GM19328 (cell line): ENCODE results near the gene FCMR.

Experiments
- ATAC-seq: cut with Tn5 transposase; IDR thresholded peaks from one replicate; pipeline ENCODE4 v1.9.1; 2021; ENCODE audit warnings: mild to moderate bottlenecking, moderate library complexity; ENCODE audit not compliant: unreplicated experiment

Gene FCMR

GRCh38 chr1:206951318-206952100, 29.8 kb upstream of the FCMR start:
- ATAC-seq, result no peak

GRCh38 chr1:206949641-206950040, 27.9 kb upstream of the FCMR start:
- ATAC-seq, result no peak

DNA sequence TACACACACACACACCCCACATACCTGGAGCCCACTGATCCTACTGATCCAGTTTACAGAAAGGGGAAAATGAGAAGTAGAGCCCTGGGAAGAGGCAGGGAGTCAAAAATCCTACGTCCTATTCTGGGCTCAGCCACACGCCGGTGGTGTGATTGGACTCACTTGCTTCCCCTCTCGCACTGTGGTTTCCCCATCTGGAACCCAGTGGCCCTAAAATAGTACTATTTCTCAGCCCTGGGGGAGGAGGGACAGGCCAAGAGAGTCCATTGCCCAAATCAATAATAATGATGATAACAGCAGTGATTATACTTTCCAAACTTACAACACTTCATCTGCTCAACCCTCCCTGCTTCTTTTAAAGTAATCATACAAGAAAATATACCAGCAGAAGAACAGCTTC, 27.5 kb upstream of the FCMR start:
- ATAC-seq, result no peak

GRCh38 chr1:206947255-206947654, 25.5 kb upstream of the FCMR start:
- ATAC-seq, result no peak

DNA sequence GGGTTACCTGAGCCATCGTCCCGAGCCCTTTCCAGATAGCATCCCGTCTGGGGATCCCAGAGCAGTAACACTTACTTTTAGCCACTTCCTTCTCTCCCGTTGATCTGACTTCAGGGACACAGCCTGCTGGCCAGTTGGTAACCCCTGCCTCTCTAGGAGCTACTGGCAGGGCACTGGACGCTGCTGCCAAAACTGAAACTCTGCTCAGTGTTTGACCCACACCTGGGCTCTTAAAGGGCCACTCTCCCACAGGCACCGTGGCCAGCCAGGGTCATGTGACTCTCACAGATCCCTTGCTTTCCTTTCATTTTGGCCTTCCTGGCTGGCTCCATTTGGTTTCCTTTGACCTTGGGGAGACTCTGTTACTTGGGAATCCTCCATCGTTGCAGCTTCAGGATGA, 24.5 kb upstream of the FCMR start, which contains the start of gene PIGR:
PIGR (minus strand) TSS at position 206 of the 400 bp plus-strand sequence. CDS start 5,935 bp downstream, outside the sequence.
- no peak for ATAC-seq

DNA sequence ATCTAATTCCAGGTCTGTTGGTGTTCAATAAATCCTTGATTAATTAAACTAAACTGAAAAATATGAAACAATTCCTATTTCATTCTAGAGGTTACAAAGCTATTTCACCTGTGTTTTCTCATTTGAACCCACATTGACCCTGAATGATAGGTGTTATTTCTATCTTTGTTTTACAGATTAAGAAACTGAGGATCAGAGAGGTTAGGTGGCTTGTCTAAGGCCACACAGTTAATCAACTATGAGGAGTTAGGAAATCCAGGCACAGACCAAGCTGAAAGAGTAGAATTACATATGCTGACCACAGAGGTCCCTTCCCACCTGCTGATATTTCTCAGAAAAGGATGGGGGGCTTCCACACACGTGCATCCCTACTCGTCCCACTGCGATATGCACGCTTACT, 24.0 kb upstream of the FCMR start:
- no peak for ATAC-seq

DNA sequence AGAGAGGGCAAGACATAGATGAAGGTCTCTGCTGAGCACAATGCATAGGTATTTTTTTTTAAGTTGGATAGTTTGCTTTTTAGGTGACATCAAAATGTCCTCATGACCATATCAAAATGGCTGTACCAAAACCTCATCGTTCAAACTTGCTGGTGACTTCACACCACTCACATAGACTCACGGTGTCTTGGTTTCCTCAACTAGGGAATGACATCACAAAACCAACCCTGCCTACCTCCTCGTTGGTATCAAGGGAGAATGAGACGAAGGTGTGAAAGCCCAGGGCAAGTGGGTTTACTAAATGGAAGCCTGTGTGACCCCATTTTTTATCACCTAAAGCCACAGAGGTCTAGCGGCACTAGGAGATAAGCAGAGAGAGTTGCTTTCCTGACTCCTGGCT, 23.0 kb upstream of the FCMR start:
- ATAC-seq, result no peak

DNA sequence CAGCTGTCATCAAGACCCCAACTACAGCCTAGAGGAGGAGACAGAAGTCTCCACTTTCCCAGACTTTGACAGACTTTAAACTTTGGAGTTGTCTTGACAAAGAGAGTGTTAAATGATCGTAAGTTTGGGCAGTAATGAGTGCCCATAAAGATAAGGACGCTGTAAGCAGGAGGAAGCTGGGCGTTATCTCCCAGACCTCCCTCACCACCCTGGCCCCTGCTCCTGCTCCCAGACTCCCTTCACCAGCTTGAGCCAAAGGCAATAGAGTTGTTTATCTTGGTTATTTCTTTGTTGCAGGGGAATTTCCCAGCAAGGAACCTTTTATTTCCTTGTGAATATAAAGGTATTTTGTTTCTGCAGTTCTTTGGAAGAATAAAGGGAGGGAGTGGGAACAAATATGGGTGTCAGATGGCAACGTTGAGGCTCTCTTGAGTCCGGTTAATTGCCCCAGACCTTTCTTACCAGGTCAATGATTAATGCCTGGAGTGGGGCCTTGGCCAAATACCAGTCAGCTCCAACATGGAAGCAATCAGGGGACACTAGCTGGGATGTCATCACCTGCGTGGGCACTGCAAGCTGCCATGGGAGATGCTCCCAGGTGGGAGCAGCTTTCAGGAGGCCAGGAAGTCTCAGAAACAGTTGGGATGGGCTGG, 20.2 kb upstream of the FCMR start:
- no peak for ATAC-seq

DNA sequence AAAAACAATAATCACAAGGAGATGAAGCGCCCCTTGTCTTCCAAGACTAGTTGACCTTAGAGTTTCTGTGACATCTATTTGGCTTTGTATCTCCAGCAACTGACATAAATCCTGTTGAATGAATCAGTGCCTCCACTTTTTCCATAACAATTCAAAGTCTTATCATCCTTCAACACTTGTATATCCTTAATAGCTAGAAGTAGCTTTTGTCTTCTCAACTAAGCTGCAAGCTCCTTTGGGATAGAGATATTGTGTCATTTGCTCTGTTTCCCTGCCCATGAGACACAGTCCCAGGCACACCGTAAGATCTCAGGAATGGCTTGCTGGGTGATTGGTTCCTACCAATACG, 18.8 kb upstream of the FCMR start:
- ATAC-seq, result no peak

GRCh38 chr1:206939841-206940587, 18.3 kb upstream of the FCMR start:
- ATAC-seq, result no peak

DNA sequence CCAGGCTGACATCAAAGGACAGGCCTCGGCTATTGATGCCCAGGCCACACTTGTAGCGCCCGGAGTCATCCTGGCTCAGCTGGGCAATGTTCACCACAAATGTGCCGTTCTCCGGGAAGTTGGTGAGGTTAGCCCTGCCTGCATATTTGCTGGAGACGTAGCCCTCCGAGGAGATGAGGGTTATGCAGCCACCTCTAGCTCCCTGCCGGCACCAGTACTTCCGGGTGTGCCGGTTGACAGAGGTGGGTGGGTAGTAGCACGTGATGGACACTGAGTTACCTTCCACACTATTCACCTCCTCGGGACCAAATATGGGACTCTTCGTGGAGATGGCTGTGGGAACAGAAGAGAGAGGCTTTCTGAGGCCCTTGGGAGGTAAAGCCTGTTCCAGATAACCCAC, 17.4 kb upstream of the FCMR start:
- ATAC-seq, result no peak

DNA sequence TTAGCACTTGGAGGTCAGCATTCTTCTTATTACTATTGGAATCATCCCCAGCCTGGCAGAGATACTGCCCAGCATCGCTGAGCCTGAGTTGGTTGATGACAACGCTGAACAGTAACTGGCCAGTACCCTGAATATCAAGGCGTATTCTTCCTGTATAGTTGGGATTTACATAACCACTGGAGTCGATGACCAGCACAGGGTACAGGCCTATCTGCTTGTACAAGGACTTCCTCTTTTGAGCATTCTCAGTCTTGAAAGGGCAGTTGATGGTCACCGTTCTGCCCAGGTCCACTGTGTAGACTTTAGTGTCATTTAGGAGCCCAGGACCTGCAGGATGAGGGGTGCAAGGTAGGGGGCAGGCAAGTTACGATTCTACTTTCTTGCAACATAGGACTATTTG, 15.7 kb upstream of the FCMR start:
- no peak for ATAC-seq

DNA sequence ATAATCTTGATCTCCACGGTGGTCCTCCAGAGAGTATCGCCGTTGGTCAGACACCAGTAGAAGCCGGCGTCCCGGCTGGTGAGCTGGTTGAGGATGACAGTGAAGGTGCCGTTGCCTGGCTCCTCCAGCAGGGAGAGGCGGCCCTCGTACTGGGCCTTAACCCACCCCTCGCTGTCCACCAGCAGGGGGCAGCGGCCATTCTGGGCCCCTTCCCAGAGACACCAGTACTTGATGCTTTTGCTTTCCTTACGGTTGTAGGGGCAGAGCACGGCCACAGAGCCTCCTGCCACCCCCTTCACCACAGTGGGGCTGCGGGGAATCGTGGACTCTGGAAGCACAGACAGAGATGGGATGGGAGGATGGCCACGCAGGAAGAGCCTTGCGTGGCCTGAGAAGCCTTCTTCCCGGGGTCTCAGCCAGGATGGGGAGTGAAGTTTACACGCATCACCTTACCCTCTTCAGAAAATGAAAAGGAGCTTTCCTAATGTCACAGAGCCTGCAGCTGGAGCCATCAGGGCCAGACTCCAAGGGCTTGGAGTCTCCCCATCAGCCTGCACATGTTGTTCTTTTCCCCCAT, 13.8 kb upstream of the FCMR start:
- ATAC-seq, result no peak

DNA sequence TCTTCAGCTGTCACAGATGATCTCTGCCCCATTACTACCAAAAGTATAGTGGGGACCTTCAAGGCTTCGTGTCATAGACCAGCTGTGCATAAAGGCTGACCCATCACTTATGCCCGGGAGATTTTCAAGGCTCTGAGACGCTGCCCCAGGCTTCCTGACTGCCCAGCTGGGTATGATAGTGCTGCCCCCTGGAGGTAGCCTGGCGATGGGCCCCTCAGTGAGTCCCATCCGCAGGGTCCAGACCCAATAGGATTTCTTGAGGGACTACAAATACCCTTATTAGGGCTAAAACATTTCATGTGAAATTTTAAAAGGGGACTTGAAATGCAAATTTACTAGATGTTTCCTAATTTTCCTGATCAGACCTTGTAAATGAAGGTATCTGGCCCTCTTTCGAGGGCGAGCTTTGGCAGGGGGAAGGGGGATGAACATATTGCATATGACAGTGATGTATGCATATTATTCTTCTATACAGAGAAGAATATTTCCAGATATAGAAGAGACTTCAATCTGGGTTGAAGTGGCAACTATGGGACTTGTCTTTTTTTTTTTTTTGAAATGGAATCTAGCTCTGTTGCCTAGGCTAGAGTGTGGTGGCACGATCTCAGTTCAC, 11.7 kb upstream of the FCMR start:
- no peak for ATAC-seq

DNA sequence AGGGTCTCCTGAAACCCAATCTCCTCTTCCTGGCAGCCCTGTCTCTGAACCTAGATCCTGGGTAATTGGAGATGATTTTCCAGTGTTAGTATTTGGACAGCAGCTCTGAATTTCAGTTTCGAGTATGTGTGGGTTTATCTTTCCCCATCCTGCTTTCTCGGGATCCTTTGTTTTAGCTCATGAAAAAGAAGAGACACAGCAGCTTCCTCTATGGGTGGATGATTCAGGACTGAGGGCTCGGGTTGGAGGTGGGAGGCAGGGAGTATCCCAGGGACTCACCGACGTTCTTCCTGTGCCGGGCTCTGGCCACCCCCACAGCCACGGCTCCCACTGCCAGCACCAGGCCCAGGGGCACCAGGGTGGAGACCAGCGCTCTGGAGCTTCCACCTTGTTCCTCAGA, 10.4 kb upstream of the FCMR start:
- ATAC-seq, result no peak

- ATAC-seq, result no peak
These were observed 10.0 kb upstream of the FCMR start for GRCh38 chr1:206931709-206932108.

DNA sequence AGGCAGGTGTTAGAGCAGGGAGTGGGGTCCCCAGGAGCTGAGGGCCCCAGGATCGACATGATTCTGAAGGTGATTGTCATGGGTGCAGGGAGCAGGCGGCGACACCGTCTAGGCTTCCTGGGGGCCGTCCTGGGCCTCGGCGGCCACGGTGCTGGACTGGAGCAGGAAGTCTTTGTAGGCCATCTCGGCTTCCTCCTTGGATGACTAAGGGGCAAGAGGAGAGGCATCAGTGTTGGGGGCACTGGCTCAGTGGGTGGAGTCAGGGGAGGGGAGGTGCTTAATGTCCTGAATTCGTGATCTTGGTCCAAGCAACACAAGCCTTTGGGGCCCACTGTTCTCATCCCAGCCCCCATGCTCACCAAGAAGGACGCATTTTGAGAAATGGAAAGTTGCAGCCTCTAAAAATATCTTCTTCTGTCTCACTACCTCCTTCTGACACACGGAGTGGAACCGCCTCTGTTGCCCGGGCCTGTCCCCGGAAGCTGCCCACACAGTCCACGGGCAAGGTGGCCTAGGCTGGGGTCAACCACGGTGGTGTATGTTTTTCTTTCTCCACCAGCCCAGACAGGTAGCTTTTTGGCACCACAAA, 8.6 kb upstream of the FCMR start:
- peak; percentile 75 for ATAC-seq

DNA sequence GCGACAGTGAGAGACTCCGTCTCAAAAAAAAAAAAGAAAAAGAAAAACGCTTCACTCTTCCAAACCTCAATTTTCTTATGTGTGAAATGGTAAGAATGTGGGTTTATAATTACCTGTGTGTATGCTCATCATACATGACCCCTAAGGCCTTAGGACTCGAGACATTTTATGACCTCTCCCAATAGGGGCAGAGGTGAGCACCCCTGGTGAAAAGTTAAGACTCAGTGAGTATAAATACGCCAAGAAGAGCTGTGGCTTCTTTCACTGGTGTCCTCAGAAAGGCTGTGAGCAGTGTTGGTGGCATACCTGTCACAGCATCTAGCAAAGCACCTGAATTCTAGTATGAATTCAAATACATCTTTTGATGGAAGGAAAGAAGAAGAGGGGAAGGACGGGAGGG, 7.8 kb upstream of the FCMR start:
- no peak for ATAC-seq

DNA sequence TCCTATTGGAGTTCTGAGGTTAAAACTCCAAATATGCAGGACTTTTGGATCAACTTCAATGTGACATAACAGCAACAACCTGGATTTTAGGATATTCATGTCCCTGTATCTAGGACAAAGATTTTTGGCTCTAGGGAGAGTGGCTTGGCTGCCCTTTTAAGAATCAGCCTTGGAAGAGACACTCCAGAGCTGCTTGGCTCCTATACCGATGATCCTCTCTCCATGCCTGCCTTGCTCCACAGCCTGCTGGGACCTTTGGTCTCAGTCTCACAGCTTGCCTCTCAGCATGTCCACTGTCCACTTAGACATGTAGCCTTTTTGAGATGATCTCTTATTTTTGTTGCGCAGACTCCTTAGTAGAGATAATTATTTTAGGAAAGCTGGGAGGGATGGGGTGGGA, 4.5 kb upstream of the FCMR start:
- no peak for ATAC-seq

DNA sequence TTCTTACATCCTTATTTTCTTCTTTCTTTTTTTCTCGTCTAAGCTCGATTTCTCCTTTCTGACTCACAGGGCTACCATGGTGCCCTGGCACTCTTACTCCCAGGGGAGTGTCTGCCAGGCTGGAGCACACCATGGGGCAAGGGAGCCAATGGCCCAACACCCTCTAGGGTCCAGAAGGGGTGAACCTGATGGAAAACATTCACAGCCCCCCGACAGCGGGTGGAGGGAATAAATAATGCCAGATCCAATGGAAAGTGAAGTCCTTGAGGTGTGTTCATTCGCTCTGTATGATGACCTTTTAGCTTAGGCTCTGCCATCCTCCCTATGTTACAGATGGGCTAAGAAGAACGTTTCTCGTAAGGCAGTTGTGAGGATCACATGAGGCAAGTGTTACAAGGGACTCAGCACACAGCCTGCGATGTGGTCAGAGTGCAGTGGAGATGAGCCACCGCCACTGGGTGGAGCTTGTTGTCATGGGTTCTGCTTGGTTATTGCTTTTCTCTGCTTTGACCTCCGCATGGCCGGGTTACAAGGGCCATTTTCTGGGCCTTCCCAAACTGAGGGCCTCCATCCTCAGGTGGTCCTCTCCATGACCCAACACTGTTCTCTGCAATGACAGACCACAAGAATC, 3.5 kb upstream of the FCMR start:
- ATAC-seq, result peak; percentile 43
